ENCODE measurements around the gene ZNF80. TPM values are rescaled to one million over a fixed set of nuclear protein-coding genes. Genes with fewer than 3 reads are reported as not detected.

The ZNF80 gene
- total RNA-seq, 6 experiments from 2014 or later, result not detected

DNA sequence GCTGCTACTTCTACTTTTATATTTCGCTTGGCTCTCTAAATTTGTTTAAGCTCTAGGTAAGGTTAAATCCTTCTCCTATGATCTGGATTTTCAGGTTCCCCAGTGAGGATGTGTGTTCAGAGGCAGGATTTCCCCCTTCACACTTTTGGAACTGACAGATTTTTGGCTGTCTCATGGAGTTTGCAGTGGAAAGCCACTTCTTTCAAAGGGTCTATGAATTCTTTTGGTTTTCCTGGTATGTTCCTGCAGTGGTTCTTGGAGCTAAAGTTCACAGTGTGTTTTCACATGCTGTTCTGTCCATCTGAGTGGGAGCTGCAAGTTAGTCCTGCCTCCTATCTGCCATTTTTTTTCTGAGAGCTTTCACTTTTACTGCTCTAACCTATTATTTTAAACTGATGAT lies 34.9 kb upstream of the ZNF80 start:
- DNase-seq (no peak), ATAC-seq (no peak)
- Histone ChIP-seq H3K4me3 (no peak overlapping the region), H3K9me3 (no peaks in the 10 kb centered on the region), H3K36me3 (no peaks in the 10 kb centered on the region), H3K4me1 (no peaks in the 10 kb centered on the region), H3K27ac (no peak overlapping the region), H3K27me3 (no peaks in the 10 kb centered on the region)
- WGBS (ENCODE audit: insufficient coverage, low coverage, low lambda C conversion rate, missing lambda C conversion rate), result 57% methylated on average over 1 of the region's 1 CpG
- TF ChIP-seq, protein P1, sequence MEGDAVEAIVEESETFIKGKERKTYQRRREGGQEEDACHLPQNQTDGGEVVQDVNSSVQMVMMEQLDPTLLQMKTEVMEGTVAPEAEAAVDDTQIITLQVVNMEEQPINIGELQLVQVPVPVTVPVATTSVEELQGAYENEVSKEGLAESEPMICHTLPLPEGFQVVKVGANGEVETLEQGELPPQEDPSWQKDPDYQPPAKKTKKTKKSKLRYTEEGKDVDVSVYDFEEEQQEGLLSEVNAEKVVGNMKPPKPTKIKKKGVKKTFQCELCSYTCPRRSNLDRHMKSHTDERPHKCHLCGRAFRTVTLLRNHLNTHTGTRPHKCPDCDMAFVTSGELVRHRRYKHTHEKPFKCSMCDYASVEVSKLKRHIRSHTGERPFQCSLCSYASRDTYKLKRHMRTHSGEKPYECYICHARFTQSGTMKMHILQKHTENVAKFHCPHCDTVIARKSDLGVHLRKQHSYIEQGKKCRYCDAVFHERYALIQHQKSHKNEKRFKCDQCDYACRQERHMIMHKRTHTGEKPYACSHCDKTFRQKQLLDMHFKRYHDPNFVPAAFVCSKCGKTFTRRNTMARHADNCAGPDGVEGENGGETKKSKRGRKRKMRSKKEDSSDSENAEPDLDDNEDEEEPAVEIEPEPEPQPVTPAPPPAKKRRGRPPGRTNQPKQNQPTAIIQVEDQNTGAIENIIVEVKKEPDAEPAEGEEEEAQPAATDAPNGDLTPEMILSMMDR (IDR thresholded peaks at IDR 0.05), result no peak
- no peak for TF ChIP-seq POLR2A (IDR thresholded peaks at IDR 0.05)
- intact Hi-C loops (cut with DNase I), result no loop called here

DNA sequence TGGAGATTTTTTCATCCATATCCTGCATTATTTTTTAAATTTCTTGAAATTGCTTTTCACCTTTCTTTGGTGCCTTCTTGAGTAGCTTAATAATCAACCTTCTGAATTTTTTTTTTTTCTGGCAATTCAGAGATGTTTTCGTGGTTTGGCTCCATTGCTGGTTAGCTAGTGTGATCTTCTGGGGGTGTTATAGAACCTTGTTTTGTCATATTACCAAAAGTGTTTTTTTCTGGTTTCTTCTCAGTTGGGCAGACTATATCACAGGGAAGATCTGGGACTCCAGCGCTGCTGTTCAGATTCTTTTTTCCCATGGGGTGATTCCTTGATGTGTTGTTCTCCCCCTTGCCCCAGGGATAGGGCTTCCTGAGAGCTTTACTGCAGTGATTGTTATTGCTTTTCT lies 32.6 kb upstream of the ZNF80 start:
- H3K9me3 ChIP-seq, result no peaks in the 10 kb centered on the region
- 64% methylated on average over 1 of the region's 2 CpGs for WGBS (ENCODE audit: insufficient coverage, low coverage, low lambda C conversion rate, missing lambda C conversion rate)
- intact Hi-C loops (cut with DNase I), result no loop called here
- TF ChIP-seq POLR2A (IDR thresholded peaks at IDR 0.05), result no peak
- TF ChIP-seq, protein P1 (IDR thresholded peaks at IDR 0.05), result no peak
- H3K27ac ChIP-seq, result no peak overlapping the region
- DNase-seq (no peak), ATAC-seq (no peak)
- H3K4me1 ChIP-seq, result no peaks in the 10 kb centered on the region
- H3K27me3 ChIP-seq, result no peaks in the 10 kb centered on the region
- no peak overlapping the region for H3K4me3 ChIP-seq
- no peaks in the 10 kb centered on the region for H3K36me3 ChIP-seq

DNA sequence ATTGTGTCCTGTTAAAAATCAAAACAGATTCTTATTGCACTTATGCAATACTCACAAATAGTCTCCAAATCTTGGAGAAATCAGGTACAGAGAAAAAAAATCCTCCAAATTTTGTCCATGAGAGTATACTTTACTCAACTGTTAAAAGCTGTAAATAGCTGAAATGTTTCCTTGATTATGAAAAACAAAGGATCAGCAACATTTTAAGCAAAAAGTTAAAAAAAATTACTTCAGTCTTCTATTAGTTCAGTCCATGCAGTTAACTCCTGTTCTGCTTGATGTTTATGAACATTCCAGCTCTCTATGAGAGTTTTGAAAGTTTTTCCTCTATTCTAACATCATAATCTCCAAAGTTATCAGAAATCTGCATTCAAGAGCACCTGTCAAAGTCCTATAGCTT lies 22.8 kb upstream of the ZNF80 start:
- Histone ChIP-seq H3K9me3 (no peaks in the 10 kb centered on the region), H3K4me3 (no peak overlapping the region), H3K27ac (no peak overlapping the region), H3K4me1 (no peaks in the 10 kb centered on the region), H3K27me3 (no peaks in the 10 kb centered on the region), H3K36me3 (no peaks in the 10 kb centered on the region)
- DNase-seq (no peak), ATAC-seq (no peak)
- intact Hi-C loops (cut with DNase I), result no loop called here
- TF ChIP-seq, protein P1 (IDR thresholded peaks at IDR 0.05), result no peak
- no peak for TF ChIP-seq POLR2A (IDR thresholded peaks at IDR 0.05)

DNA sequence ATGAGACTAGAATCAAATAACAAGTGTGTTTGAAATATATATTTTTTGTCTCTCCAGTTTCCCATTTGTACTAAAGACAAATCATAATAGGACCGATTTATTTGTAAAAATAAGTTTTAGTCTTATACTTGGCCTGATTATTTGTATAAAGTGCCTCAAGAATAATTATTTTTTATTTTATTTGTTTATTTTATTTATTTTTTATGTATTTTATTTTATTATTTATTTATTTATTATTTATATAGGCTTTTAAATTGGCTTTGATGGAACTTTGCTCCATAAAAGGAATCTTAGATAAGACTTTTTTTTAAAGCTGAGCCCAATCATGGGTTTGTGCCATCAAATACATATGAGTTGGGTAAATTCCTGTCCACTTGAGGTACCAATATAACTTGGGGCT lies 22.2 kb upstream of the ZNF80 start:
- no peak overlapping the region for H3K4me3 ChIP-seq
- TF ChIP-seq POLR2A (IDR thresholded peaks at IDR 0.05), result no peak
- TF ChIP-seq, protein P1 (IDR thresholded peaks at IDR 0.05), result no peak
- ATAC-seq (no peak), DNase-seq (no peak)
- no peaks in the 10 kb centered on the region for H3K4me1 ChIP-seq
- intact Hi-C loops (cut with DNase I), result no loop called here
- no peaks in the 10 kb centered on the region for H3K36me3 ChIP-seq
- H3K9me3 ChIP-seq, result no peaks in the 10 kb centered on the region
- no peaks in the 10 kb centered on the region for H3K27me3 ChIP-seq
- no peak overlapping the region for H3K27ac ChIP-seq
- 68% methylated on average over 1 of the region's 1 CpG for WGBS (ENCODE audit: insufficient coverage, low coverage, low lambda C conversion rate, missing lambda C conversion rate)

DNA sequence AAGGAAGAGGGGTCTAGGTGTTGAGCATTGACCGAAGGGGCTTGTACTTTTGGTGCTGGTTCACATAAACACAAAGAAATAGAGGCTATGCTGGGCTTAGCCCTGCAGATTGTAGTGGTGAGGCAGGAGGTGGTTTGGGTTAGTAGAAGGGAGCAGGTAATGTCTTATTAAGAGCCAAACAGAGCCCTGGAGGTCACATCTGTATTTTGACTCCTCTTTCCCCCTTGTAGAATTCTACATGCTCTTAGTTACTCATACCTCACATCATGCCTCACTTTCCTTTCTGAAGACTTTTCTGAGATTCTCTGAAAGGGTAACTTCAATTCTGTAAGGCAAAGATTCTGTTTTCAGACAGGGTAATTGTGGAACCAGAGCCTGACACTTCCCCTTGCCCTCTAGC lies 16.1 kb upstream of the ZNF80 start:
- TF ChIP-seq POLR2A (IDR thresholded peaks at IDR 0.05), result no peak
- TF ChIP-seq, protein P1 (IDR thresholded peaks at IDR 0.05), result no peak
- Histone ChIP-seq H3K27ac (no peak overlapping the region), H3K36me3 (no peaks in the 10 kb centered on the region), H3K9me3 (no peaks in the 10 kb centered on the region), H3K27me3 (no peaks in the 10 kb centered on the region), H3K4me3 (no peak overlapping the region), H3K4me1 (no peaks in the 10 kb centered on the region)
- intact Hi-C loops (cut with DNase I), result no loop called here
- DNase-seq, result no peak
- WGBS (ENCODE audit: insufficient coverage, low coverage, low lambda C conversion rate, missing lambda C conversion rate), result 63% methylated on average over 1 of the region's 1 CpG
- no peak for ATAC-seq

All from right lobe of liver (tissue), 6 donors.